GM21723 (cell line): ENCODE measurements around the gene TACR1.
"Not testable (repeated sequence)": the region's sequence is repeated elsewhere in the genome, so short reads cannot be mapped to it uniquely, and the experiment has no call there.

Source experiments
- ATAC-seq: cut with Tn5 transposase; IDR thresholded peaks from one replicate; pipeline ENCODE4 v1.9.1; 2021; ENCODE audit warnings: mild to moderate bottlenecking, moderate library complexity; ENCODE audit not compliant: unreplicated experiment

TACR1 gene

DNA sequence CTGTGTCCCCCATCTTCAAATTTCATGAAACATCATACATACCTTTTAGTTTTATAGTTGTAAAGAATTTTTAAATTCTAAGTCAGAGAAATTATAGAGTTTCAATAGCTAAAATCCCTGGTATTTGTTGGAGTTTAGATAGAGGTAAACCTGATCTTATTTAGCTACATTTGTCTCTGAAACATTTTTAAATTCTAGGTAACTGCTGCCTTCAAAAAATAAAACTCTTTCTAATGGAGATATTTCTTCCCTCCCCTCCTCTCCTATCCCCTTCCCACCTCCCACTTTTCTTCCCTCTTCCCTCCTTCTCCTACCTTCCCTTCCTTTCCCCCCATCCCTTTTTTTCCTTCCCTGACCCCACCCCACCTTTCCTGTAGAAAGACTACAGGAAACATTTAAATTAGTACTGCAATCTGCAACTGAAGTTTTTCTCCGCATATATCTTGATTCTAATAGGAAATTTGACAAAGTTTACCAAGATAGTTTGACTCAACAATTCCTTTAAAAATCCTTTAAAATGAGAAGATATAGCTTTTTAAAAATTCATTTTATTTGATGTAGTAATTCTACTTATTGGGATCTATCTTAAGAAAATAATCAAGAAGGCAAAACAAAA lies 4.1 kb downstream of the TACR1 start:
- no peak for ATAC-seq

DNA sequence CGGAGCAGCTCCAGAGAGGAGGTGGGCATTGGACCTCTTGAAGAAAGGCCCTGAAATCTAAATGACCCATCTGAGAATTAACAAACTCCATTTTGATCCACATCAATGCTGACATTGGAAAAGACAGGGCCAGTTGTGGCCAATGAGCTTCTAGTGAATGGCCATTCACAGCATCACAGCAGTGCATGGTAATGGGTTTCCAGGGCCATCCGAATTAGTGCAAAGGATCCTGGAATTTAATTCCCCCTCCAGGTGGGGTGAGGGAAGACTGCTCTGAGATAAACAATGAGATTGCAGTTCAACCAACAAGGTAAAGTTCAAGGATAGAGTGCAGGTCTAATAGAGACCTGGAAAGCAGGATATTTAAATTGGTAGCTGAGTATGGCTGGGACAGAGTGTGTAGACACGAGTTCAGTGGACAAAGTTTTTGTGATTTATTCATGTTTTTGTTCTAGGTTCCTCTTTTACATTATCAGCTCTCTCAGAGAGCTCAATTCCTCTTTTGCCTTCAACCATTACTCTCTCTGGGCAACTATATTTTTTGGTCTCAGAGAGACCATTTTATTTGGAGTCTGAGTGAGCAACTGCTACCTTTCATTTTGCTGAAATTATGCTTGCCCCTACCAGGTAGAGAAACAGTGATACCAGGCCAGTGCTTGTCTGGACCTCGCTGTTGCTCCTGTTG lies 5.0 kb downstream of the TACR1 start:
- no peak for ATAC-seq

DNA sequence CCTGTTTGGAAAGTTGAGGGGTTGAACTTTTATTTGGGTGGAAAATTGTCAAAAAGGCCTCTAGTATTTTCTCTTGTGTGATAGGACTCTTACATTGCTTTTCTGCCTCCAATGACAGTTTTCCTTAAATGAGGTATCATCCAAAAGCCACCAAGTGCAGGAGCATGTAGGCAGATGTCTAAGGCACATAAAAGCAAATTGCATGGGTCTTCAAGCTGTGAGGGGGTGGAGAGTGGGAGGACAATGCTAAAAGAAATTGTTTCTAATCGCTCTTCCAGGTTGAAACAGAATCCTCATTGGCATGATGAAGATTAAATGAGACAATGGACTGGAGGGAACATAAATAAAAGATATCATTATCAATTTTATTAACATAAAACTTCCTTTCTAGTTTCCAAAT lies 6.8 kb downstream of the TACR1 start:
- no peak for ATAC-seq

DNA sequence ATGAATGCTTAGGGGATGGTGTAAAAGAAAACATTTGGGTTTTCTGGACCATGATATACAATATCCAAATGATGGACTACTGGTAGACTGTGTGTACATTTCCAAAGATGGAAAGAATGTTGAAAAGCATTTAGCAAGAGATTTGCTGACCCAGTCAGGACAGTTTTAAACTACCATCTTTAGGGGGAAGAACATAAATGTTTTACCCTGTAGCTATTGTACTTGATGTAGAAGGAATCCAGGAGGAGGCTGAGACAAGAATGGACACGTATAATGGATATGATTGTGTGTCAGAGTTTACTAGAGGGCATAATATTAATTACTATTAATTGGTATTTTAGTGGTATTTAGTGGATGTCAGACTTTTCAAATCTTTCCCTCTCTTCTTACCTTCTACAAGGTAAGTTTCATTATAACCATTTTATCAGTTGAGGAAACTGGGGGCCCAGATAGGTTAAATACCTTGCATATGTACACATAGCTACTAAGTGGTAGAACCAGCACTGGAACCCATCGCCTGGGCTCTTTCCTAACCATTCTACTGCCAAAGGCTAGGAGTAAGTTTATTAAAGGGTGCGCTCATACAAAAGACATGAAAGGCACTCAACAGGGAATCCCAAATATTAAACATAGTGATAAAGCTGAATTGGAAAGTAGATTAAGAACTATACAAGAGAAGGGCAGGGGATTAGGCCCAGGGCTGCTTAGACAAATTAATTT lies 8.9 kb downstream of the TACR1 start:
- no peak for ATAC-seq

DNA sequence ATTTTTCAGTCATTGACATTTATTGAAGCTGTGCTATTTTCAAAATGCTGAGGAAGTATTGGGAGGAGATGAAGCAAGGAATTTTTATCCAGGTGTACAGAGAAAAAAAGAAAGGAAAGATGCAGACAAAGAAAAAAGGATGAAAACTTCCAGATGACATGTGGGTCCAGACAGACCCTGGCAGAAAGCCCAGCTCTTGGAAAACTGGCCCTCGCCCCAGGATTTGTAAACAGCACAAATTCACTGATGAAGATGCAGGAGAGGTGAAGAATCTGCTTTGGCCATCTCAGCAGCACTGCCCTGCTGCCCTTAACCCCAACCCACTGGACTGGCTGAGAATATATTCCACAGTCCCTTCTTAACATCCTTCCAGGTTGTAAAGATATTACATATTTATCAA lies 12.5 kb downstream of the TACR1 start:
- no peak for ATAC-seq

DNA sequence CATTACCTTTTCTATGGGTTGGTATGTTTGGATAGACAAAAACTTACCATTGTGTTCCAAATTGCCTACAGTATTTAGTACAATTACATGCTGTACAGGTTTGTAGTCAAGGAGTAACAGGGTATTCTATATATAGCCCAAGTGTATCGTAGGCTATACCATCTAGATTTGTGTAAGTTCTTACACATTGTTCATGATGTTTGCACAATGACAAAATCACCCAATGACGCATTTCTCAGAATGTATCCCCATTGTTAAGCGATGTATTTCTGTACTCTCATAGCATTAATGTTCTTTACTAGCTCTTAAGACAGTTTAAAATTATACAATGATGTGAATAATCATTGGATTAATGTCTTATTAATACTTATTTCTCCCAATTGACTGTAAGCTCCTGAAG lies 16.7 kb downstream of the TACR1 start:
- ATAC-seq, result no peak

DNA sequence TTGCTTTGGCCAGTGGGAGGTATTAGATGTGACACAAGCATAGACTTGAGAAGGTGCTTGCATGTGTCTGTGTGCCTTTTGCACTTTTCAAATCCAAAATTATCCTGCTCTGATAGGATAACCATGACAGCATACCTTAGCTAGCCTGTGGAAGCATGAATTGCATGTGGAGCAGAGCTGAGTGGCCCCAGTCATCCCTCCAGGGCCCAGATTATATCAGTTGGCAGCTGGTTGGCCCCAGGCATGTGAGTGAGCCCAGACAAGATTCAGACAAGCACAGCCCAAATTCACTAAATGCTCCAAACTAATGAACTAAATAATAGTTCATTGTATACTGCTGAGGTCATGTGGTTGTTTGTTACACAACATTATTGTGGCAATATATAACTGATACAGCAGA lies 18.8 kb downstream of the TACR1 start:
- ATAC-seq, result no peak

DNA sequence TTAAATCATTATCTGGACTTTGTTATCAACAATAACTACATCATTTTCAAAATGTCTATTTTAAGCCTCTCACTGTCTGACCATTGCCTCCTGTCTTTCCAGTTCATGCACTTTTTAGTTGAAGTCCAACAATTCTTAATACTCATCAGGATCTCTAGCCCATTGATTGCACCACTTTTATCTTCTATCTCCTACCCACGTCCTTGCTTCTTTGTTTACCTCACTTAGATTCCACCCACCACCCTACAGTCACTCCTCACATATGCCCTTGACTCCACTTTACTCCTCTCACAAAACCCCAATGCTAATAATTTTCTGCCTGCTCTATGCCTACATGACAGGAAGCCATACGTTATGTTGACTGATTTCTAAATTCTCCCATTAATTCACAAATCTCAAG lies 21.9 kb downstream of the TACR1 start:
- ATAC-seq, result no peak

DNA sequence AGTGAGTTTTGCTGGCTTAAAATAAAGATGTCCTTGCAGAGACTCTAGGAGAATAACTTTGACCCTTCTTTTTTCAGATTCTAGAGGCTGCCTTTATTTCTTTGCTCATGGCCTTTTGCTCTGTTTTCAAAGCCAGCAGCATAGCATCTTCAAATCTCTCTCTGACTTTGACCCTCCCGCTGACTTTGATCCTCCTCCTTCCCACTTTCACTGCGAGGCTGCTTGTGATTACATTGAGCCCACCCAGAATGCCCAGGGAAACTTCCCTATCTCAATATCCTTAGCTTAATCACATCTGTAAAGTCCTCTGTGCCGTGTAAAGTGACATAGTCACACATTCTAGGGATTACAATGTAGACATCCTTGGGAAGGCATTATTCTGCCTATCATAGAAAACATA lies 23.9 kb downstream of the TACR1 start:
- no peak for ATAC-seq

DNA sequence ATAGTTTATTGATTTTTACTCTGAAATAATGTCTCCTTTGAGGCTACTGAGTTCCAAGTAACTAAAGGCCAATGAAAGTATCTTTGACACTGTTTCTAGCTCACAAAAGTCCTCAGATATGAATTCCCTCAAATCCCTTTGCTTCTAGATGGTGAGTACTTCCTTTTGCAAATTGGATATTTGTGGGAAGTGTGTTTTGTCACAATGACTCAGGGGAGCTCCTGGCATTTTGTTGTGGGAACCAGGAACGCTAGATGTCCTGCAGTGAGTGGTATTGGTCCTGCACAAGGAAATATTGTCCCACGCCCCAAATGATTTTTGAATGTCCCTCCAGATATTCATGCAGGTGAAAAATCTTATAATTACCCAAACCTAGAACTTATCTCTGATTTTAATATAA lies 24.3 kb downstream of the TACR1 start:
- ATAC-seq, result no peak

DNA sequence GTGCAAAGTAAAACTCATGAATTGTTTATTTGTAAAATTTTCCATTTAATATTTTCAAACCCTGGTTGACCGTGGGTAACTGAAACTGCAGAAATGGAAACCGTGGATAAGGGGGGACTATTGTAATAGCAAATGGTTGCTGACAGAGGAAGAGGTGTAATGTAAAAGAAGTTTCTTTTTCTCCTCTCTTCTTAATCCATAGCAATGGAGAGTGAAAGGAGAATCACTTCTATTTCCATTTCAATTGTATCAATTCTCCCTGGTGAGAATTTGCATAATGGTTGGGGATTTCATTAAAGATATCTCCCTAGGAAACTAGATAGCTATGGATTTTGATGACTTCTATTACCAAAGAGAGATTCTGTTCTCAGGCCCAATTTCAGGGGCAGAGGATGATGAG lies 24.8 kb downstream of the TACR1 start:
- no peak for ATAC-seq

DNA sequence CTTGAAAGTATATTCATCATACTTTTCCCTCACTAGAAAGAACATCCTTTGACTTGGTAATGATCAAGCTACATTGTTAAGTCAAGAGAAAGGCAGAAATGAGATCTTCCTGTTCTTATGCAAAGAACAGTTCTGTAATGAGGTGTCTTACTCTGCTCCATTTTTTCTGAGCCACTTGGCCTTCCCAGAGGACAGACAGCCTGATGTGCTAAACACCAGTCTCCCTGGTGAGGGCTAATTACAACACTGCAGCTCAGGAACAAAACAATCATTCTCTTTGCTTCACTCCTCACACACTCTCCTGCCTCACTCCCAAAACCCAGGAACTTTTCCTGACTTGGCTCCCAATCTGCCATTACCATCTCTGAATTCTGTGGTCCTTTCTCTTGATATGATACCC lies 25.6 kb downstream of the TACR1 start:
- no peak for ATAC-seq

DNA sequence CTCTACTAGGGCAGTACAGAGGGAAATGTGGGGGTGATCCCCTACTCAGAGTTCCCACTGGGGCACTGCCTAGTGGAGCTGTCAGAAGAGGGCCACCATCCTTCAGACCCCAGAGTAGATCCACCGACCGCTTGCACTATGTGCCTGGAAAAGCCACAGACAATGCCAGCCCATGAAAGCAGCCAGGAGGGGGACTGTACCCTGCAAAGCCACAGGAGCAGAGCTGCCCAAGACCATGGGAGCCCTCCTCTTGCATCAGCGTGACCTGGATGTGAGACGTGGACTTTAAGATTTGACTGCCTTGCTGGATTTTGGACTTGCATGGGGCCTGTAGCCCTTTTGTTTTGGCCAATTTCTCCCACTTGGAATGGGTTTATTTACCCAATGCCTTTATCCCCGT lies 27.9 kb downstream of the TACR1 start:
- not testable (repeated sequence) for ATAC-seq

DNA sequence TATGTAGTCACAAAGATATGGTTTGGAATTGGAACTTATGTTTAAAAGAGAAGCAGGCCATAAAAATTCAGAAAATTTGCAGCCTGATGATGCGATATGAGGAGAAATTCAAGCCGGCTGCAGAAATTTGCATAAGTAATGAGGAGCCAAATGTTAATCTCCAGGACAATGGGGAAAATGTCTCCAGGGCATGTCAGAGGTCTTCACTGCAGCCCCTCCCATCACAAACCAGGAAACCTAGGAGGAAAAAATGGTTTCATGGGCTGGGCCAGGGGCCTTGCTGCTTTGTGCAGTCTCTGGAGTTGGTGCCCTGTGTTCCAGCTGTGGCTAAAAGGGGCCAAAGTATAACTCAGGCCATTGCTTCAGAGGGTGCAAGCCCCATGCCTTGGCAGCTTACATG lies 28.4 kb downstream of the TACR1 start:
- no peak for ATAC-seq

DNA sequence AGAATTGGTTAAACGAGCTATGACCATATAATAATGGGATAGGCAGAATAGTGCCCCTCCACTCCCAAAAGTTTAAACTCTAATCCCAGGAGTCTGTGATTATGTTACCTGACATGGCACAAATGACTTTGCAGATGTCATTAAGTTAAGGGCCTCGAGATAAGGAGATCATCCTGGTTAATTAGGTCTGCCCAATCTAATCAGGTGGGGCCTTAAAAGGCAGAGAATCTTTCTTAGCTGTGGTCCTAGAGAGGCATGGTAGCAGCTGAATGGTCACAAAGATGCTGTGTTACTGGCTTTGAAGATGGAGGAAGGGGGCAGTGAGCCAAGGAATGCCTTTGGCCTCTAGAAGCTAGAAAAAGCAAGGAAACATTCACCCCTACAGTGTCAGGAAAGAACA lies 31.1 kb downstream of the TACR1 start:
- no peak for ATAC-seq

DNA sequence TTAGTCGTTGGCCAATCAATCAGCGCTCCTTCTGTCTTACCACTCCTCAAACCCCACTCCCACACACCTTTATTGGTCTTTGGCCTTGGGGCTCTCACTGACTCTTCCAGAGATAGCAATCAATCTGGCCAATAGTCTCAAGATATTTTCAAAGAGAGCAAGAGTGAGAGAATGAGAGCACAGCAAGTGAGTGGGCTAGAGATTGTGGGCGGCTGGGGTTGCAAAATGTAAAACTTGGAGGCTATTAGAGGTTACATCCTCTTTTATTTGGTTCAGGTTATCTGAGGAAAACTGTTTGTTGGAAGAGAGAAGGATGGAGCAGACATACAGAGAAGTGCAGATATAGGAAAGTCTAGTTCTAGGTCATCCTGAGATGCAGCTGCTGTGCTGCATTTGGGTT lies 32.8 kb downstream of the TACR1 start:
- ATAC-seq, result no peak

DNA sequence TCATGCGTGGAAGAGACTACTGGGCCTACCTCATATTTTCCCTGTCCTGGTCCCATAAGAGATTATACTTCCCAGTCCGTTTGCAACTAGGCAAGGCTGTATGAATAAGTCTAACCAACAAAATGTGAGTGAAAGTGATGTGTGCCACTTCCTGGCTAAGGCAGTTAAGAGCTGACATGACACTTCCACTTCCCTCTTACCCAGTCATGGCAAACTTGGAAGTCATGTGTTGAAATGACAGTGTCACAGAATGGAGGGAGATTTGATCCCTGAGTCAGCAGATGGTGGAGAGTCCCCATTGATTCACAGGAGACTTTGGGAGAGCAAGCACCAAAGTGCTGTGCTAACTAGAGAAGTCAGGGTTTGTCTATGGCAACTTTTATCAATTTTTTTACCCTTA lies 36.4 kb downstream of the TACR1 start:
- ATAC-seq, result no peak

DNA sequence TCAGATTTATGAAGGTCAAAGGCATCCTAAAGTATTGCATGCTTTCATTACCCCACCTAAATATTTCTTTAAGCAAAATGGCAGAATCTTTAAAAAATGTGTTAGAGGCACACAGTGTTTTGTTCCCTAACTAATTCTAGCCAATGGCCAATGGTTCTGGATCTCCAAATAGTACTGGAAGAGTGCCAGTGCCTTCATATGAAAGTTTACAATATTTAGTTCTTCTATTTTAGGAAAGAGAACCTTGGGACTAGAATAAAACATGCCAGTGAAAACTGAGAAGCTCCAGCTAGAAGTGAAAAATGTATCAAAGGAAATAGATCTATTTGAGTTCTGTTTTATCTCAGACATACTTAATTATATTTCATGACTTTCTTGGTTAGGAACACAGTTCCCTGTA lies 37.1 kb downstream of the TACR1 start:
- no peak for ATAC-seq

DNA sequence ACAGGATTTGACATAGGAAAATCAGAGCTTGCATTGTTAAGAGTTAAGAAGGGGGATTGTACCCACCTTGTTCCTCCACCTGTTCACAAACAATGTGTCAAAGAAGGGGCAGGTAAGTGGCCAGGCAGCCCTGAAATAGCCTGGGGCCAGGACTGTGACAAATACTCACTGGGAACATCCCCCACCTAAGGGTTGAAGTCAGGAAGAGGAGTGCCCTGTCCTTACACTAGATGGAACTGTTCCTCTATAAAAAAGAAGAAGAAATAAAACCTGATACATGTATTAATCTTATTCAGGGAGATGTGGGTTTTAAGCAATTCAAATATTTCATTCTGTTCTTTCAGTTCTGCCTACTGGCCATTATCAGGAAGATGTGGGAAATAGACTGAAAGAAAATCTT lies 41.9 kb downstream of the TACR1 start:
- no peak for ATAC-seq

DNA sequence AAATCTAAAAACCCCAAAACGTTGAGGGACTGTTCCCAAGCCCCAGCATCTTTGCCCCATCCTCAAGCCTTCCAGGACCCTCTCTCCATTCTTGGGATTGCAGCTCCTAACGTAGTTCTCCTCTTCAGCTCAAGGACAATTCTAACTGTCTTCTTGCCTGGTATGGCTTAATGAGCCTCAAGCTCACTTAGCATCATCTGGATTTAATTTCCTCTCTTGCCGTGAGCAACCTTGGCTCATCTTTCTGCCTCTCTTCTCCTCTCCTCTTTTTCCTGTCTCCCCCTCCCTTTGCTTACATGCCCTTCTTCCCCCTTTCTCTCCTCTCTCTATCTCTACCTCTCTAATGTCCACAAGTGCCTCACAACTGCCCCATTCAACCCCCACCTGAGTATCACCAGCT lies 44.2 kb downstream of the TACR1 start:
- ATAC-seq, result no peak

DNA sequence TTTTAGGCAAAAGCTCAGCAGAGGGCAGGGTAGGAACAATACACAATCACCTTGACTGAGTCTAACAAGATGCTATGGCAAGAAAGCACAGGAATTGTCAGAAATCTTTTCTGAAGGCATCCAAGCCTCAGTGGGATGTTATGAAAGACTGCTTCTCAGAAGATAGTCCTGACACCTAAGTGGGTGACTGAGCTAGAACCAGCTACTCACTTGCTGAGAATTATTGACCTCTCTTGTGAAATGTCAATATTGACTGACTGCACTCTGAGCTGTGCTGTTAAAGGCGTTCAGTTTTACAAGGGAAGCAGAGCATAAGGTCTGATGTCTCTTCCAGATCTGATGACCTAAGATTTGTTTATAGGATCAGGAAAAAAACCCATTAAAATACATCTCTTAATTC lies 46.1 kb downstream of the TACR1 start:
- ATAC-seq, result no peak

DNA sequence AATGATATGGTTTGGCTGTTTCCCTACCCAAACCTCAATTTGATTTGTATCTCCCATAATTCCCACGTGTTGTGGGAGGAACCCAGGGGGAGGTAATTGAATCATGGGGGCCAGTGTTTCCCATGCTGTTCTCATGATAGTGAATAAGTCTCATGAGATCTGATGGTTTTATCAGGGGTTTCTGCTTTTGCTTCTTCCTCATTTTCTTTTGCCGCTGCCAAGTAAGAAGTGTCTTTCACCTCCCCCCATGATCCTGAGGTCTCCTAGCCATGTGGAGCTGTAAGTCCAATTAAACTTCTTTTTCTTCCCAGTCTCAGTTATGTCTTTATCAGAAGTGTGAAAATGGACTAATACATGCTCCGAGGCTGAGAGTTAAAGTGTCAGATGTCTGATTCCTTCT lies 47.1 kb downstream of the TACR1 start:
- ATAC-seq, result not testable (repeated sequence)
